Mucosa of stomach (tissue), 1 donor: ENCODE data around the gene ACAA1.

Experiments
- H3K27me3 ChIP-seq: one replicate; pipeline ENCODE4 v1.7.0; 2013; ENCODE audit warnings: mild to moderate bottlenecking, low read length; ENCODE audit not compliant: control insufficient read depth, insufficient read depth
- H3K36me3 ChIP-seq: one replicate; pipeline ENCODE4 v1.7.0; 2013; ENCODE audit warnings: low read length; ENCODE audit not compliant: control insufficient read depth, insufficient read depth
- H3K4me1 ChIP-seq: one replicate; pipeline ENCODE4 v1.7.0; 2013; ENCODE audit warnings: mild to moderate bottlenecking, low read length; ENCODE audit not compliant: control insufficient read depth, insufficient read depth
- H3K4me3 ChIP-seq: one replicate; pipeline ENCODE4 v1.7.0; 2013; ENCODE audit warnings: low read length
- H3K9ac ChIP-seq: one replicate; pipeline ENCODE4 v1.7.0; 2013; ENCODE audit warnings: mild to moderate bottlenecking, low read length, moderate library complexity
- H3K9me3 ChIP-seq: one replicate; pipeline ENCODE4 v1.7.0; 2013; ENCODE audit warnings: mild to moderate bottlenecking, low read length, moderate library complexity; ENCODE audit not compliant: control insufficient read depth
- donor health status: Pancreatic carcinoma.

The ACAA1 gene

GRCh38 chr3:38120693-38121450 is 16.1 kb downstream of the ACAA1 start:
- Histone ChIP-seq H3K36me3 (peaks cover 14% of the 10 kb centered on the region), H3K4me3 (no peak overlapping the region), H3K27me3 (no peaks in the 10 kb centered on the region), H3K4me1 (peaks cover 5% of the 10 kb centered on the region), H3K9me3 (no peaks in the 10 kb centered on the region), H3K9ac (no peak overlapping the region)

GRCh38 chr3:38119821-38120692 is 16.9 kb downstream of the ACAA1 start:
- peaks cover 9% of the 10 kb centered on the region for H3K36me3 ChIP-seq
- H3K4me1 ChIP-seq, result peaks cover 5% of the 10 kb centered on the region

GRCh38 chr3:38119248-38119544 is 17.7 kb downstream of the ACAA1 start:
- H3K27me3 ChIP-seq, result no peaks in the 10 kb centered on the region

More at GRCh38 chr3:38119821-38120692, 16.9 kb downstream of the ACAA1 start:
- no peak overlapping the region for H3K4me3 ChIP-seq
- no peaks in the 10 kb centered on the region for H3K27me3 ChIP-seq
- H3K9me3 ChIP-seq, result no peaks in the 10 kb centered on the region
- H3K9ac ChIP-seq, result no peak overlapping the region

GRCh38 chr3:38118421-38119247 is 18.3 kb downstream of the ACAA1 start:
- Histone ChIP-seq H3K27me3 (no peaks in the 10 kb centered on the region), H3K9ac (no peak overlapping the region), H3K4me1 (peaks cover 5% of the 10 kb centered on the region), H3K36me3 (peaks cover 9% of the 10 kb centered on the region), H3K4me3 (no peak overlapping the region), H3K9me3 (no peaks in the 10 kb centered on the region)

More at GRCh38 chr3:38119248-38119544, 17.7 kb downstream of the ACAA1 start:
- H3K9me3 ChIP-seq, result no peaks in the 10 kb centered on the region
- H3K4me1 ChIP-seq, result peaks cover 5% of the 10 kb centered on the region
- peaks cover 9% of the 10 kb centered on the region for H3K36me3 ChIP-seq
- no peak overlapping the region for H3K4me3 ChIP-seq
- no peak overlapping the region for H3K9ac ChIP-seq

GRCh38 chr3:38117748-38118420 is 19.0 kb downstream of the ACAA1 start:
- Histone ChIP-seq H3K27me3 (no peaks in the 10 kb centered on the region), H3K9ac (no peak overlapping the region), H3K36me3 (peaks cover 5% of the 10 kb centered on the region)

GRCh38 chr3:38117163-38117716 is 19.7 kb downstream of the ACAA1 start:
- Histone ChIP-seq H3K27me3 (no peaks in the 10 kb centered on the region), H3K9me3 (no peaks in the 10 kb centered on the region), H3K9ac (no peak overlapping the region), H3K4me3 (no peak overlapping the region), H3K4me1 (peaks cover 5% of the 10 kb centered on the region), H3K36me3 (no peaks in the 10 kb centered on the region)

More at GRCh38 chr3:38117748-38118420, 19.0 kb downstream of the ACAA1 start:
- Histone ChIP-seq H3K4me1 (peaks cover 5% of the 10 kb centered on the region), H3K4me3 (no peak overlapping the region), H3K9me3 (no peaks in the 10 kb centered on the region)

- Histone ChIP-seq H3K4me1 (peaks cover 5% of the 10 kb centered on the region), H3K9me3 (no peaks in the 10 kb centered on the region), H3K9ac (no peak overlapping the region), H3K27me3 (no peaks in the 10 kb centered on the region), H3K36me3 (no peaks in the 10 kb centered on the region), H3K4me3 (no peak overlapping the region)
These were observed 20.3 kb downstream of the ACAA1 start for GRCh38 chr3:38116471-38117162.

GRCh38 chr3:38115645-38116427 is 21.1 kb downstream of the ACAA1 start:
- Histone ChIP-seq H3K4me3 (no peak overlapping the region), H3K9me3 (no peaks in the 10 kb centered on the region), H3K36me3 (no peaks in the 10 kb centered on the region), H3K4me1 (peaks cover 5% of the 10 kb centered on the region), H3K9ac (no peak overlapping the region), H3K27me3 (no peaks in the 10 kb centered on the region)

GRCh38 chr3:38114875-38115644 is 21.9 kb downstream of the ACAA1 start:
- H3K4me3 ChIP-seq, result no peak overlapping the region
- H3K4me1 ChIP-seq, result peaks cover 5% of the 10 kb centered on the region
- H3K9ac ChIP-seq, result no peak overlapping the region
- H3K9me3 ChIP-seq, result no peaks in the 10 kb centered on the region
- no peaks in the 10 kb centered on the region for H3K27me3 ChIP-seq
- H3K36me3 ChIP-seq, result no peaks in the 10 kb centered on the region
